HG03354 (cell line): ENCODE results near the gene DNAJC15.
A peak's percentile ranks its signal among the peaks of the same experiment; 100 is the strongest.

ENCODE experiments used
- ATAC-seq: cut with Tn5 transposase; IDR thresholded peaks from one replicate; pipeline ENCODE4 v1.9.1; 2021; ENCODE audit warnings: mild to moderate bottlenecking; ENCODE audit not compliant: unreplicated experiment, poor library complexity, severe bottlenecking

Gene DNAJC15

GRCh38 chr13:43116242-43116641, 92.9 kb downstream of the DNAJC15 start:
- ATAC-seq, result no peak

DNA sequence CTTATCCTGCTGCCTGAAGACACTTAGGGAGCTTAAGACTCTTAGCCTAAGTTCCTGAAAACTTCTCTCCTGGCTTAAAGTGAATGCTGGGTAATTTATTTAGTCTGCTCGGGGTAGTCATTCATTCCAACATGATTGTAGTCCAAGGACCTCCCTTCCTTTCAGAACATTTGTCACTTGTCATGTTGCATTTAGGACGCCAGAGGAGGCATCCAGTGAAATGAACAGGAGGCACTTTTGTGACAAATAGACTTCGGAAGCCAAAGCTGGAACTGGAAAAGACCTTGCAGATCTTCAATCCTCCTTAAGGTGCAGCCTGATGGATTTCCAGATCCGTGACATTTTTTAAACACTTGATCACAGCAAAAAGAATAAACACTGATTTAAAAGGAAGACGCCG, 95.1 kb downstream of the DNAJC15 start:
- ATAC-seq, result no peak

GRCh38 chr13:43119206-43119605, 95.8 kb downstream of the DNAJC15 start:
- ATAC-seq, result no peak

GRCh38 chr13:43122791-43123190, 99.4 kb downstream of the DNAJC15 start:
- ATAC-seq, result no peak

GRCh38 chr13:43123856-43124255, 100.5 kb downstream of the DNAJC15 start:
- no peak for ATAC-seq

DNA sequence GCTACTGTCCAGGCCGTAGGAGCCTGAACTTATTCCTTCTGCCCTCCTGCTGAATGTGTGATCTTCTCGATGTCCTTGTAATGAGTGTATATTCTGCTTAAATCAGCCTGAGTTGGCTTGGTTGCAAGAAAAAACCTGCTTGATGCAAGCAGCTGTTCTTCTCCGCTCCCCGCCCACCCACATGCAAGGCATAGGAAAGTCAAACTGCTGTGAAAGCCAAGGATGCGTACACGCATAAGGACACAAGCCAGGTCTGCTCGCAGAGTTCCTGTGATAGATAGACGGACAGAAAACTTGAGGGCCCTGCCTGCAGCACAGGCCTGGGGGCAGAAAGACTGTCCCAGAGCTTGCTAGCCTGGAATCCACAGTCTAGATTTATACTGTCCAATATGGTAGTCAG, 101.1 kb downstream of the DNAJC15 start:
- ATAC-seq, result no peak

- peak; percentile 75 for ATAC-seq
These were observed 103.0 kb downstream of the DNAJC15 start for GRCh38 chr13:43126420-43126819.

GRCh38 chr13:43127103-43127798, 103.9 kb downstream of the DNAJC15 start:
- ATAC-seq, result peak; percentile 12

DNA sequence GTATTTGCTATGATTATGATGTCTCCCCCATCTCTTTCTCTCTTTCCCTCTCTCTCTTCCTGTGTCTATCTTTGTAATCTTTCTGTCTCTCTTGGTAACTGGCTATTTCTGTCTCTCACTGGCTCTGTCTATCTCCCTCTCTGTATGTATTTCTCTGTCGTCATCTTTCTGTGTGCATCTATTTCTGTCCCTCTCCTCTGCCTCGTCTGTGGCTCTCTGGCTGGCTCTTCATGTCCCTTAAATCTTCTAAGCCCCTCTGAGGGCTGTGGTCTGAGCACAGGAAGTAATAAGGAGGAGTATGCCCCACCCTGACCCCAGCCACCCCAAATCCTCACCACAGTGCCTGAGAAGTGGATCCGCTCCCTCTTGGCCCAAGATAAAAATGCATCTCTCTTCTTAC, 104.4 kb downstream of the DNAJC15 start:
- ATAC-seq, result peak; percentile 57

- ATAC-seq, result no peak
These were observed 105.1 kb downstream of the DNAJC15 start for GRCh38 chr13:43128504-43128961.

DNA sequence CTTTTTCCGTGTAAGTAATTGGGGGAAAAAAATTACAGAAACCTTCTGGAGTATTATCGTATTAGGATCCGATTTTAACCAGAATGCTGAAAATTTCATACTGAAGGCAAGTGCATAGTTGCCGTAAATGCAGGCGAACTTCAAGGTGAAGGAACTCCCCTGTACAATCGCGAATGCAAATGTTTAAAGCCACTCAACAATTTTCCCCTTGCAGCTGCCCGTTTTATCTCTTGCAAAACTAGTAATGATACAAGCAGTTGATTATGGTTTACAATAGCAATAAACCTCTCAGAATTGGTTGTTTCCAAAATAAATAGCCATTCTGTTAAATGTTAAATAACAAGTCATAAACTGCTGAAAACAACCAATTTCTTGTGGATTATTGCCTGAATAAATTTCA, 105.7 kb downstream of the DNAJC15 start:
- ATAC-seq, result no peak

- no peak for ATAC-seq
These were observed 106.2 kb downstream of the DNAJC15 start for GRCh38 chr13:43129511-43130110.

DNA sequence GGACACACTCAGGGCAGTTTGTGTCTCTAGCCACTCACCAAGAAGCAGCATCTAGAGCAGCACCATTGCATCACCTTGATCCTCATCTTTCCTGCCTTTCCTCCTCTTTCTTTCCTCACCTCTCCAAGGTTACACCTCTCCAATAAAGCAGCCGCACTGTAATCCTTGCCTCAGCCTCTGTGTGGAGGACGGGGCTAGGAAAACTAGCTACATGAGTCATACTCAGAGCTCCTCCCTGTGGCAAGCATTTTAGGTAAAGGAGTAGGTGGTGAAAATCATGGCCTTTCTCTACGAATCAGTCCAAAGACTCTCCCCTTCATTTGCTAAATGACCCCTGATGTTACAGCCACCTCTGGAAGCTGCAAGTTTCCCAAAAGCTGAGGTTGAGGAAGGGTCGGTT, 108.9 kb downstream of the DNAJC15 start:
- ATAC-seq, result no peak

- ATAC-seq, result no peak
These were observed 109.5 kb downstream of the DNAJC15 start for GRCh38 chr13:43132911-43133310.

- ATAC-seq, result no peak
These were observed 110.4 kb downstream of the DNAJC15 start for GRCh38 chr13:43133792-43134191.

- no peak for ATAC-seq
These were observed 111.5 kb downstream of the DNAJC15 start for GRCh38 chr13:43134868-43135267.

GRCh38 chr13:43135516-43135915, 112.1 kb downstream of the DNAJC15 start:
- ATAC-seq, result no peak

- ATAC-seq, result no peak
These were observed 113.7 kb downstream of the DNAJC15 start for GRCh38 chr13:43136920-43137575.

DNA sequence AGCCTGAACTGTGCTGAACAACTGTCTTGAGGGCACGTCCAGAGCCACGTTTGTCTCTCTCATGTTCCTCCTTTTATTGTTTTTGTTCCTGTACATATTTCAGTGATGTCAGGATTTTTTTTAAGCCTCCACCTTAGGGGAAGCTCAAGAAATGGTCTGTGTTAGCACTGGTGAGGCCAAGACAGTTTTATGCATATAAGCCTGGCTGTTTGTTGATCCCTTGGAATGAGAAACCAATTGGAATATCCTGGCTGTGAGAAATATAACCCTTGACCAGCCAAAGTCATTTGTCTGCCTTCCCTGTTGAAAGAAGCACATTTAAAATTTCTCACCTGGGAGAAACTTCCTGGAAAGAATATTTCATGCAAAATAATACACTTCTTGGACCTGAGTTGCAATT, 115.8 kb downstream of the DNAJC15 start:
- no peak for ATAC-seq

DNA sequence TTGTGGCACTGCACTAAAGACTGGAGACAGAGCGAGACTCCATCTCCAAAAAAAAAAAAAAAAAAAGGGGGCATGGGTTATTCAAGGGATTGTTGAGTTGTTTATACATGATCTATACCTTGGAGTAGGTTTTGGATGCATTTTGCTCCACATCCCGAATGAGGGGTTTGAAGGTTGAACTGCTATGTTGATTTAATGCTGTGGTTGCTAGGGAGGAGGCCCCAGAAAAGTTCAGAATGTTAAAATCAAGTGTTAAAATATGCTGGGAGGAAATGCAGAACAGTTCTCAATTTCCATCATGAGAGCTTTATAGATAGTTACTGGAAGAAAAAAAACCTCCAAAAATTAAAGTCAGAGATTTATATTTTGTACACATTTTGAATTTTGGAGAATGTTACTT, 116.5 kb downstream of the DNAJC15 start:
- no peak for ATAC-seq

- no peak for ATAC-seq
These were observed 117.6 kb downstream of the DNAJC15 start for GRCh38 chr13:43140985-43141384.
